Measurements from ENCODE around the gene ANKFN1. TPM values are rescaled to one million over a fixed set of nuclear protein-coding genes. Genes with fewer than 3 reads are reported as not detected.

ANKFN1 gene
- polyA plus RNA-seq, 3 donors = not detected

GRCh38 chr17:56506349-56506748 is 353.1 kb downstream of the ANKFN1 start:
- no peaks in the 10 kb centered on the region for H3K36me3 ChIP-seq (replicated peaks in 1 of 2; ENCODE audit: control insufficient read depth in 1 of 2, insufficient read depth in 2 of 2, low read length in 2 of 2)
- H3K9me3 ChIP-seq (replicated peaks in 1 of 2; ENCODE audit: control insufficient read depth in 1 of 2, insufficient read depth in 1 of 2, low read length in 2 of 2) = no peaks in the 10 kb centered on the region
- Mint-ChIP-seq H3K27ac (no peak overlapping the region), H3K4me3 (no peak overlapping the region), H3K9me3 (peaks cover 0 to 4% (median 1%) of the 10 kb centered on the region in 7 donors), H3K27me3 (ENCODE audit: low read depth in 3 of 3) (peaks cover 0 to 3% (median 0%) of the 10 kb centered on the region in 3 donors), H3K36me3 (no peaks in the 10 kb centered on the region), H3K4me1 (no peaks in the 10 kb centered on the region)
- no peak for DNase-seq
- H3K27ac ChIP-seq (ENCODE audit: low read depth in 1 of 2, low read length in 2 of 2) = no peak overlapping the region
- no peaks in the 10 kb centered on the region for H3K4me1 ChIP-seq (ENCODE audit: control insufficient read depth in 1 of 2, insufficient read depth in 2 of 2, low read length in 2 of 2)
- no peaks in the 10 kb centered on the region for H3K27me3 ChIP-seq (ENCODE audit: control insufficient read depth in 2 of 2, insufficient read depth in 2 of 2, low read length in 2 of 2)
- no peaks in the 10 kb centered on the region for H3K79me2 ChIP-seq (ENCODE audit: insufficient read depth, low read length)
- intact Hi-C loops (cut with micrococcal nuclease) = no loop called here
- no peak for TF ChIP-seq CTCF (IDR thresholded peaks at IDR 0.05)
- H3K9ac ChIP-seq (ENCODE audit: insufficient read depth, low read length, poor library complexity, severe bottlenecking) = no peak overlapping the region
- no peak overlapping the region for H2AFZ ChIP-seq (ENCODE audit: insufficient read depth, low read depth, low read length, poor library complexity, severe bottlenecking)
- H3K4me3 ChIP-seq (replicated peaks in 1 of 3; ENCODE audit: low read depth in 2 of 3, low read length in 3 of 3) = no peak overlapping the region
- H4K20me1 ChIP-seq (ENCODE audit: insufficient read depth, low read length) = no peaks in the 10 kb centered on the region
- no peak overlapping the region for H3K4me2 ChIP-seq (replicated peaks; ENCODE audit: extremely low read depth, low read length, poor library complexity, severe bottlenecking)

- Histone ChIP-seq H3K4me3 (replicated peaks in 1 of 3; ENCODE audit: low read depth in 2 of 3, low read length in 3 of 3) (no peak overlapping the region), H3K9me3 (replicated peaks in 1 of 2; ENCODE audit: control insufficient read depth in 1 of 2, insufficient read depth in 1 of 2, low read length in 2 of 2) (no peaks in the 10 kb centered on the region), H3K4me1 (ENCODE audit: control insufficient read depth in 1 of 2, insufficient read depth in 2 of 2, low read length in 2 of 2) (no peaks in the 10 kb centered on the region), H3K27me3 (ENCODE audit: control insufficient read depth in 2 of 2, insufficient read depth in 2 of 2, low read length in 2 of 2) (no peaks in the 10 kb centered on the region), H3K79me2 (ENCODE audit: insufficient read depth, low read length) (no peaks in the 10 kb centered on the region), H3K36me3 (replicated peaks in 1 of 2; ENCODE audit: control insufficient read depth in 1 of 2, insufficient read depth in 2 of 2, low read length in 2 of 2) (no peaks in the 10 kb centered on the region), H3K9ac (ENCODE audit: insufficient read depth, low read length, poor library complexity, severe bottlenecking) (no peak overlapping the region), H3K4me2 (replicated peaks; ENCODE audit: extremely low read depth, low read length, poor library complexity, severe bottlenecking) (no peak overlapping the region), H4K20me1 (ENCODE audit: insufficient read depth, low read length) (no peaks in the 10 kb centered on the region), H3K27ac (ENCODE audit: low read depth in 1 of 2, low read length in 2 of 2) (no peak overlapping the region), H2AFZ (ENCODE audit: insufficient read depth, low read depth, low read length, poor library complexity, severe bottlenecking) (no peak overlapping the region)
- Mint-ChIP-seq H3K27me3 (ENCODE audit: low read depth in 3 of 3) (peaks cover 0 to 1% (median 0%) of the 10 kb centered on the region in 3 donors), H3K4me1 (no peaks in the 10 kb centered on the region), H3K4me3 (no peak overlapping the region), H3K9me3 (peaks cover 0 to 4% (median 1%) of the 10 kb centered on the region in 7 donors), H3K36me3 (no peaks in the 10 kb centered on the region), H3K27ac (no peak overlapping the region)
- DNase-seq = no peak
- no peak for TF ChIP-seq CTCF (IDR thresholded peaks at IDR 0.05)
- 98% methylated on average over 43 of the region's 46 CpGs for WGBS (ENCODE audit: insufficient coverage)
- intact Hi-C loops (cut with micrococcal nuclease) = no loop called here
Measured at GRCh38 chr17:56510554-56511342, 357.5 kb downstream of the ANKFN1 start.
